Left ventricle myocardium inferior (tissue), 1 donor: ENCODE measurements around the gene UMPS. TPM values are rescaled to one million over a fixed set of nuclear protein-coding genes. Genes with fewer than 3 reads are reported as not detected.
A peak's percentile ranks its signal among the peaks of the same experiment; 100 is the strongest.
"Not testable (repeated sequence)": the region's sequence is repeated elsewhere in the genome, so short reads cannot be mapped to it uniquely, and the experiment has no call there.

Experiments
- DNase-seq: peaks from one replicate; pipeline ENCODE4 v3.0.0-alpha.2; 2020
- H3K27ac ChIP-seq: fragments of 200-600 bp; replicated peaks from 2 replicates; pipeline ENCODE4 v1.8.0; 2021
- H3K27me3 ChIP-seq: fragments of 200-600 bp; 2 replicates; pipeline ENCODE4 v1.8.0; 2021; ENCODE audit warnings: low read depth
- H3K36me3 ChIP-seq: fragments of 200-600 bp; 2 replicates; pipeline ENCODE4 v1.8.0; 2021
- H3K4me1 ChIP-seq: fragments of 200-600 bp; 2 replicates; pipeline ENCODE4 v1.8.0; 2021
- H3K4me3 ChIP-seq: fragments of 200-600 bp; 2 replicates; pipeline ENCODE4 v1.8.0; 2021; ENCODE audit warnings: mild to moderate bottlenecking, moderate library complexity
- H3K9me3 ChIP-seq: fragments of 200-600 bp; replicated peaks from 2 replicates; pipeline ENCODE4 v1.8.0; 2021
- intact Hi-C: fragments of 100-400 bp; cut with micrococcal nuclease; formaldehyde crosslinking; loops from one replicate; pipeline ENCODE4 v1.11.0; 2022
- total RNA-seq: library from RNA; stranded (reverse); fragmentation: NEBNext Ultra II Directional; extraction: Animal tissue kit (Norgen Biotek cat#: 25700); gene quantifications from one replicate; pipeline ENCODE4 v1.2.1, GENCODE V29; 2021
- TF ChIP-seq, protein P1 (sequence below): fragments of 200-600 bp; IDR thresholded peaks from 2 replicates; pipeline ENCODE4 v1.8.0; 2021; ENCODE audit warnings: antibody characterized with exemption, mild to moderate bottlenecking, borderline replicate concordance
- donor health status: DM: no; HTN: yes; CAD: no; lungs with severe emphysema.

The UMPS gene
- total RNA-seq, 1 donor from 2014 or later = 9.0 TPM

DNA sequence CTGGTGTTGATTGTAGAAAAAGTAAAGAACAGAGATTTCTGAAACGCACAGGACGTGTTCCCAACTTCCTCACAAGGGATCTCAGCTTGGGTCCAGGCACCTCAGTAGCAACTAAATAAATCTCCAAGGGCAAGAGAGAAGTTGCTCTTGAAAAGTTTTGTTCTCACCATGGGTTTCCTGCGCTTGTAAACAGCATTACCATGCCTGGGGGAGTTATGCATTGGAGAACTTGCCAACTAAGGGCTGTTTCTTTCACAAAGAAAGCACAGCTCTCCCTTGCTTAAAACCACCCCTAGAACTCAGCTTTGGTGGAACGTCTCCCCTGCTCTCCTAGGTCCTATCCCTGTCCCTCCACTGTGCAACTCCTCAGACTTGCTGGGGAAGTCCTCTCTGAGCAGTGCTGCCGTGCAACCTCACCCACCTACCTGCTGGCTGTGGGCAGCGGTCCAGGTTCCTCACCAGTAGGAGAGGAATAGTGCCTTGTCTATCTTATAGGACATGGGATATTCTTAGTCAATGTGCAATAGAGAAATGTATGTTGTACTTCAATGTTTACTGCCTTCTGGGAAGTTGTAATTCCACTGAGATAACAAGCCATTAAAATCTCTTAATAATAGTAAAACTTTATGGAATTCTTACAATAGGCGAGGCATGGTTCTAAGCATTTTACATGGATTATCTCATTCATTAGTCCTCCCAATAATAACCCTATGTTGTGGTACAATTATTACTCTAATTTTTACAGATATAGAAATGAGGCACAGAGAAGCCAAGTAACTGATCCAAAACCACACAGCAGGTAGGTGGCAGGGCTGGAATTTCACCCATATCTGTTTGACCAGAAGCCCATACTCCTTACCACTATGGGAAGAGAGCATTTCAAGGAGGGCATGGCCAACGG lies 51.5 kb downstream of the UMPS start:
- intact Hi-C loops = no loop called here
- H3K27ac ChIP-seq = peak overlapping the region; percentile 97
- TF ChIP-seq, protein P1, sequence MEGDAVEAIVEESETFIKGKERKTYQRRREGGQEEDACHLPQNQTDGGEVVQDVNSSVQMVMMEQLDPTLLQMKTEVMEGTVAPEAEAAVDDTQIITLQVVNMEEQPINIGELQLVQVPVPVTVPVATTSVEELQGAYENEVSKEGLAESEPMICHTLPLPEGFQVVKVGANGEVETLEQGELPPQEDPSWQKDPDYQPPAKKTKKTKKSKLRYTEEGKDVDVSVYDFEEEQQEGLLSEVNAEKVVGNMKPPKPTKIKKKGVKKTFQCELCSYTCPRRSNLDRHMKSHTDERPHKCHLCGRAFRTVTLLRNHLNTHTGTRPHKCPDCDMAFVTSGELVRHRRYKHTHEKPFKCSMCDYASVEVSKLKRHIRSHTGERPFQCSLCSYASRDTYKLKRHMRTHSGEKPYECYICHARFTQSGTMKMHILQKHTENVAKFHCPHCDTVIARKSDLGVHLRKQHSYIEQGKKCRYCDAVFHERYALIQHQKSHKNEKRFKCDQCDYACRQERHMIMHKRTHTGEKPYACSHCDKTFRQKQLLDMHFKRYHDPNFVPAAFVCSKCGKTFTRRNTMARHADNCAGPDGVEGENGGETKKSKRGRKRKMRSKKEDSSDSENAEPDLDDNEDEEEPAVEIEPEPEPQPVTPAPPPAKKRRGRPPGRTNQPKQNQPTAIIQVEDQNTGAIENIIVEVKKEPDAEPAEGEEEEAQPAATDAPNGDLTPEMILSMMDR = no peak
- no peak for DNase-seq
- no peaks in the 10 kb centered on the region for H3K9me3 ChIP-seq
- H3K4me1 ChIP-seq = peaks cover 100% of the 10 kb centered on the region
- no peaks in the 10 kb centered on the region for H3K27me3 ChIP-seq
- no peaks in the 10 kb centered on the region for H3K36me3 ChIP-seq
- peak overlapping the region; percentile 45 for H3K4me3 ChIP-seq

DNA sequence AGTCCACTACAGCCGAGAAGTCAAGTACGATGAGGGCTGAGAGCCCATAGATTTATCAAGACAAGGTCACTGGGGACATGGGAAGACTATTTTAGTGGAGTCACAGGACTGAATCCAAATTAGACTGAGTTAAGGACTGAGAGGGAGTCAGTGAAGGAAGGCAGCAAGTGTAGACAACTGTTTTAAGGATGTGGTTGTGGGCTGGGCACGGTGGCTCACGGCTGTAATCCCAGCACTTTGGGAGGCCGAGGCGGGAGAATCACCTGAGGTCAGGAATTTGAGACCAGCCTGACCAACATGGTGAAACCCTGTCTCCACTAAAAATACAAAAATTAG lies 52.1 kb downstream of the UMPS start:
- H3K9me3 ChIP-seq, H3K36me3 ChIP-seq, intact Hi-C loops, H3K27me3 ChIP-seq, DNase-seq, H3K4me3 ChIP-seq: not testable (repeated sequence)
- Histone ChIP-seq H3K27ac (peak overlapping the region; percentile 97), H3K4me1 (peaks cover 100% of the 10 kb centered on the region)

DNA sequence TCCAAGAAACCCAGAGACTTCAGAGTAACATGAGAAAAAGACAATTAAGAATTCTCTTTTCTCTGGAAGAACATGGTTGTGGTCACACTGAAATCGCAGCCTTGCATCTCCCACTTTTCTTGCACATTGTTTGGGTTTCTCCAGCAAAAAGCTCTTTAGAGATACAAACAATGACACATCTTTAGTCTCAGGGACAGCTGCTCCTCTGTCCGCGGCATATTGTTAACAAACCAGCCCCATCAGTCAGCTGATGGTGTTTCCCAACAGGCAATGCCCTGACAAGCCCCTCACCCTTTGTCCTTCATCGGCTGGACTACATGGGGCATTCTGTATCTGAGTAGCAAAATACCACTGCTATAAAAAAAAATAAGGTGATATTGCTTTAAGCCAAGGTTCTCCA lies 53.4 kb downstream of the UMPS start:
- no peak overlapping the region for H3K4me3 ChIP-seq
- TF ChIP-seq, protein P1 = no peak
- H3K4me1 ChIP-seq = peaks cover 100% of the 10 kb centered on the region
- no peaks in the 10 kb centered on the region for H3K27me3 ChIP-seq
- no peak for DNase-seq
- intact Hi-C loops = no loop called here
- H3K9me3 ChIP-seq = no peaks in the 10 kb centered on the region
- H3K27ac ChIP-seq = peak overlapping the region; percentile 72
- H3K36me3 ChIP-seq = no peaks in the 10 kb centered on the region

DNA sequence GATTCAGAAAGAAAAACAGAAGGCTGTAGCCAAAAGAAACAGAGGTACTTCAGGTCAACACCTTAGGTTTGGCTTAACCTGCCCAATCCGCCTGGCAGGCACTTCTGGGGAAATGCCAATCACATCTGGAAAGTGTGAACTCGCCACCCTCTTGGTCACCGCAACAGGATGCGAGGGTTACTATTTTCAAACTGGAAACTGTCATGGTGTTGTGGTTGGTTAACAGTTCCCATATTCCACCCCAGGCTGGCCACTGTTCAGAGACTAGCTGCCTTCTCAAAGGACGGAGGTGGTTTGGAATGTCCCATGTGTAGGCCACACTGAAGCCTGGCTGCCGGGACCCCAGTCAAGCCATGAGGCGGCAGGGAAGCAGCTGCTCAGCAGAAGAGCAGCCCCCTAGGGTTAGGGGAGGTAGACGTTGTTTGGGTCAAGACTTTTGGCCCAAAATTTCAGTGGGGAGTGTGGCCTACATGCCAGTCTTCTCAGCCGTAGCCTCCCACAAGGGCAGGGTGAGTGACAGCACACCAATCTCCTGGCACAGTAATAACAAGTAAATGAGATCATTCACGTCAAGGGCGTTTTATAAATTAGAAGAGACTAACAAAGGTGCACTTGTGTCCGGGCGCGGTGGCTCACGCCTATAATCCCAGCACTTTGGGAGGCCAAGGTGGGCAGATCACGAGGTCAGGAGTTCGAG lies 54.6 kb downstream of the UMPS start:
- Histone ChIP-seq H3K27me3 (no peaks in the 10 kb centered on the region), H3K27ac (peak overlapping the region; percentile 72), H3K4me3 (no peak overlapping the region), H3K9me3 (no peaks in the 10 kb centered on the region), H3K36me3 (no peaks in the 10 kb centered on the region), H3K4me1 (peaks cover 93% of the 10 kb centered on the region)
- TF ChIP-seq, protein P1 = no peak
- DNase-seq = no peak
- intact Hi-C loops = no loop called here

DNA sequence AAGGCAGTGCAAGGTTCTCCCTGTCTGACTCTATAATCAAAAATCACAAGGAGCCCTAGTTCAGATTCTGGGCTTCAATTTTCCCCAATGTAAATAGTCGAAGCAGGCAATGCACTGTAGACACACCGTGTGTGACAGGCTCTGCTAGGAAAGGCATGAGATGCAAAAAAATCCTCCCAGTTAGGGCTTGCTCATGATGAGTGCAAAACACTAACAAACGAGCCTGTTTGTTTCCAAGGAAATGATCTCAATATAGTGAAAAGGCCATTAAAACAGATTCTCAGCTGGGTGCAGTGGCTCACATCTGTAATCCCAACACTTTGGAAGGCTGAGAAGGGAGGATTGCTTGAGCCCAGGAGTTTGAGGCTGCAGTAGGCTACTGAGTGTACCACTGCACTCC lies 55.7 kb downstream of the UMPS start:
- TF ChIP-seq, protein P1 = no peak
- no peaks in the 10 kb centered on the region for H3K27me3 ChIP-seq
- peak overlapping the region; percentile 72 for H3K27ac ChIP-seq
- H3K4me1 ChIP-seq = peaks cover 89% of the 10 kb centered on the region
- DNase-seq = no peak
- H3K4me3 ChIP-seq = no peak overlapping the region
- intact Hi-C loops = no loop called here
- no peaks in the 10 kb centered on the region for H3K9me3 ChIP-seq
- H3K36me3 ChIP-seq = no peaks in the 10 kb centered on the region
